DMS53 (cell line): Measurements from ENCODE around the gene PRKAR2B.
A peak's percentile ranks its signal among the peaks of the same experiment; 100 is the strongest.

Experiments
- DNase-seq: peaks from one replicate; lab custom pipeline; 2025; lab: John Stamatoyannopoulos, UW

PRKAR2B gene

DNA sequence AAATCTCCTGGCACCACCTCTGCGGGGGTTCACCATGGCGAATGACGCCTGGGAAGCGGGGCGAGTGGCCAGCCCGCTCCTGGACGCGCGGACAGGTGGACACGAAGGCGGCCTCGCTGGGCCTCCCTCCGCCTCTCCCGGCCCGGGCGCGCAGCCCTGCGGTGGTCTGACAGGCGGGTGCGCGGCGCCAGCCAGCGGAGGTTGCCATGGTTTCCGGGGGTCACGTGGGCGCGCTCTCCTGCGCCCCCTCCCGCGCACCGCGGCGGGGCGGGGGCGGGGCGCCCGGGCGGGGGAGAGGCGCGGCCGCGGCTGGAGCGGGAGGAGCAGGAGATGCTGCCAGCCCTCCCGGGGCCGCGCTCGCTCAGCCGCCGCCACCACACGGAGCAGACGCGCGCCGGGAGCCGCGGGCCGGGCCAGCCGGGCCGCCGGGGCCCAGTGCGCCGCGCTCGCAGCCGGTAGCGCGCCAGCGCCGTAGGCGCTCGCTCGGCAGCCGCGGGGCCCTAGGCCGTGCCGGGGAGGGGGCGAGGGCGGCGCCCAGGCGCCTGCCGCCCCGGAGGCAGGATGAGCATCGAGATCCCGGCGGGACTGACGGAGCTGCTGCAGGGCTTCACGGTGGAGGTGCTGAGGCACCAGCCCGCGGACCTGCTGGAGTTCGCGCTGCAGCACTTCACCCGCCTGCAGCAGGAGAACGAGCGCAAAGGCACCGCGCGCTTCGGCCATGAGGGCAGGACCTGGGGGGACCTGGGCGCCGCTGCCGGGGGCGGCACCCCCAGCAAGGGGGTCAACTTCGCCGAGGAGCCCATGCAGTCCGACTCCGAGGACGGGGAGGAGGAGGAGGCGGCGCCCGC lies at the start of gene PRKAR2B:
TSS of gene PRKAR2B (plus strand) at position 359 of the 848 bp plus-strand sequence. CDS start at position 562, 203 bp downstream.
- peak; percentile 95 for DNase-seq

DNA sequence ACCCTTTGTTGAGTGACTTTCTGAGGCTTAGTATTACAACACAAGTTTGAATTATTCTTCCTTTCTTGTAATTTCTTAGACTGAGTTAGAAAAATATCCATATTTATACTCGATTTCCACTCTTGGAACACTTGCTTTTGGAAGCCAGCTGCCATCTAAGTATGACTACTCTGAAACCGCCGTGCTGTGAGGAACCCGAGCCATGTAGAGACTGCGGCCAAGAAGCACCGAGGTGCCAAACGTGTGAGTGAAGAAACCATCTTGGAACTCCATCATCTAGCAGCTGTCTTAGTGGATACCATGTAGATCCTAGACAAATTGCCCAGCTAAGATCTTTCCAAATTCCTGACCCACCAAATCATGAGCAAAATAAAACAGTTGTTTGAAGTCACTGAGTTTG lies 49.7 kb upstream of the PRKAR2B start:
- DNase-seq = no peak

- no peak for DNase-seq
Observed at GRCh38 chr7:106997487-106998271, 46.8 kb upstream of the PRKAR2B start.

GRCh38 chr7:106999023-106999422 lies 45.5 kb upstream of the PRKAR2B start:
- no peak for DNase-seq

DNA sequence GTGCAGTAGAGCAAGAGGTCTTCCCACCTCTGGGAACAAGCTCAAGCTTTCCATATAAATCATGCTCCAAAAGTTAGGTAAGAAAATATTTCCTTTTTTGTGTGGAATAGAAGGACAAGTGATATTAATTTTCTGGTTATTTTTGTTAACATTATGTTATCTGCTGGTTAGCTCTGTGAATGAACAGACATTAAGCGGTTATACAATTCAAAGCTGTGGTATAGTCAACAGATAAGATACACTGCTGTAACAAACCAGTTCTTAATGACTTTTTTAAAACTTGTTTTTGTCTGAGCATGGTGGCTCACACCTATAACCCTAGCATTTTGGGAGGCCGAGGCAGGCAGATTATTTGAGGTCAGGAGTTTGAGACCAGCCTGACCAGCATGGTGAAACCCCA lies 43.0 kb upstream of the PRKAR2B start:
- DNase-seq = no peak

GRCh38 chr7:107002126-107002525 lies 42.4 kb upstream of the PRKAR2B start:
- DNase-seq = no peak

DNA sequence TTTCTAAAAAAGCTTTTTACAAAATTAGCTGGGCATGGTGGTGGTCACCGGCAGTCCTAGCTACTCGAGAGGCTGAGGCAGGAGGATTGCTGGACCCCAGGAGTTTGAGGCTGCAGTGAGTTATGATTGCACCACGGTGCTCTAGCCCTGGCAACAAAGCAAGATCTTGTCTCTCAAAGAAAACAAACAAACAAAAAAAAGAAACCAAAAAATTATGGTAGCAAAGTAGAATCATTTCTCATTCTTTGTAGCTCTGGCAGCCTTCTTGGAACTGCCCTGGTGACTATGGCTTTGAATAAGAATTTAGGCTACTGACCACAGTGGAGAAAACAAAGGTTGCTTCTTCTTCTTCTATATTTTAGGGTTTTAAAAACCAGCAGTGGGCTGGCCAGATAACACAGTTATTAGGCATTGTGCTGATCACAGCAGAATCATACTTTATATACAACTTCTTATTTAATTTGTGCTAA lies 41.9 kb upstream of the PRKAR2B start:
- DNase-seq = no peak

DNA sequence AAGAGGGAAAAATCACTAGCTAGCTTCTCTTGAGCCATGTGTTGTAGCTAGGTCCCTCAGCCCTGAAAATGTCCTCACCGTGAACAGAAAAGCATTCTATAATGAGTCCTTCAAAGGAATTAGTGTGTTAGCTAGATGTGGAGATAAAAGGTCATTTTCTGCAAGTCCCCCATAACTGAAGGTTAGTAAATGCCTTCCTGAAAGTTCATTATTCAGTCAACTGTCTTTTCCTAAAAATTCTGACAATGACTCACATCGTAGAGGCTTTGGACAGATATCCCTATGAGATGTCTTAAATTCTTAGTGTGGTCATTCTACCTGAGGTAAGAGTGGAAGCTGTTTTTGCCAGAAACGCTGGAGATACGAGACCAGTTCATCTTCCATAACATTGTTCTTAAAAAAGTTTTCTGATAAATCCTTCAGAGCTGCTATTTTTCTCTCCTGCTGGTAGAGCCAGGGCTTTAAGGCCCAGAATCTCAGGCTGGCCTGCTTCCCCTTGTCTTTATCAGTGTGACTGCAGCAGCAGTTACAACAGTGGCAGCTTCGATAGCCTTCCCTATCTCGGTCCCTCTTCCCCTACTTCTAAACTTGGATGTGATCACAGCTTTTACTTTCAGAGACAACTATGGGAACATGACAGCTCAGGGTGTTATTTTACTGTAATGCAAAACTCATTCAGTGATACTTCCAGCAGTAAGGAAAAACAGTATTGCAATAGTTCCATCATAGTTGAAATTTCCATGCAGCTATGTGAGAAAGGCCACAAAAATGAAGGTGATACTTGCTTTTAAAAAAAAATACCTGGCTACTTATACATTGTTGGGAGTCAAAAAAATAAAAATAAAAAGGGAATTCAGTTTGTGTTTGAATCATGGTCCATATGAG lies 37.3 kb upstream of the PRKAR2B start:
- no peak for DNase-seq

DNA sequence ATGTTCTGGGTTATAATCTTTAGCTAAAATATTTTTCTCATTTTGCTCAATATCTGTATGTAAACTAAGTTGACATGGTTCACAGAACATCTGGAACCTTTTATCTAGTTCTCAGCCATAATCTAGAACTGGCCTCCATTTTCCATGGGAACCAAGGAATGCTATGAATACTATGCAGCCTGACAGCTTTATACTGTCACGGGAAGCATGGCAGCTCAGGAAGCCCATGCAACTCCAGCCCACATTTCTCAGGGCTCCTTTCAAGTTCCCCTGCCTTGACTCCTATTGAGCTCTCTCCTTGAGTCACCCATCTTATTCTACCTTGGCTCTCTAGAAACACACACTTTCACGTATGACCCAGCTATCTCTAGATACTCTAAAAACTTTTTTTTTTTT lies 36.6 kb upstream of the PRKAR2B start:
- DNase-seq = no peak

- no peak for DNase-seq
Observed at GRCh38 chr7:107009846-107010203, 34.7 kb upstream of the PRKAR2B start.

DNA sequence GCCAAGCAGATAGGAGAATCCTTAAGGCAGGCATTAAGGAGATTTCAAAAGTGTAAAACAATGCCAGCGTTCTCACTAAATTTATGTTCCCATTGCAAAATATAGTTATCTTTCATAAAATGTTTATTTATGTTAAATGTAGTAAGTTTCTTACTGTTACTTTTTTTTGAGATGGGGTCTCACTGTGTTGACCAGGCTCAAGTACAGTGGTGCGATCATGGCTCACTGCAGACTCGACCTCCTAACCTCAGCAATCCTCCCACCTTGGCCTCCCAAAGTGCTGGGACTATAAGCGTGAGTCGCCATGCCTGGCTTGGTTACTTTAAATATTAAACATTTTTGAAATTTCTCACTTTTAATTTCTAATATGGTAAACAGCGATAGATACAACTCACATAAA lies 31.8 kb upstream of the PRKAR2B start:
- DNase-seq = no peak

DNA sequence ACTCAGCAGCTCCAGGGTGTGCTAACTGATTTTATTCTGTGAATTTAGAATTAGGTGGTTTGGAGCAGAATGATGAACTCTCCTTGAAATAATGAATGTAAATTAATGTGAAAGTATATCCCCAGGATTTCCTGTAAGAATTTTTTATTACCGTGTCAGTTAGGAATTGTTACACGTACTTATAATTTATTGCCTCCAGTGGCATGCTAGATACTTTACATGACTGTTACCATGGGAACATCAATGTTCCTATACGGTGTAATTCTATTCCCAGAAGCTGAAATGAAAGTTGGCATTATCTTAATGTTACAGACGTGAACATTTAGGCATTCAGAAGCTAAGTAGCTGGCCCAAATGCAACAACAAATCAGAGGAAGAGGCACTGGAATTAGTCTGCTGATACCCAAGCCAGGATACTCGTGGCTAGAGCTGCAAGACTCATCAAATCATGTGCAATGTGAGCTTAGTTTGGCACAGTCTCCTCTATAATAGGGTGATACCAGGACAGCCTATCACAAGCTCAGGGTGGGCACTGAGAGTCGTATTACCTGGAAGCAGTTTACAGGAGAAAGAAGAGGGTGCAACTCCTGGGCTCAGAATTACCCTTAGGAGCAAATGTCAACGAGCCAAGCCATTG lies 30.0 kb upstream of the PRKAR2B start:
- DNase-seq = no peak

- no peak for DNase-seq
Observed at GRCh38 chr7:107016312-107016711, 28.2 kb upstream of the PRKAR2B start.

- DNase-seq = no peak
Observed at GRCh38 chr7:107017965-107018719, 26.4 kb upstream of the PRKAR2B start.

- no peak for DNase-seq
Observed at GRCh38 chr7:107020400-107020799, 24.1 kb upstream of the PRKAR2B start.

DNA sequence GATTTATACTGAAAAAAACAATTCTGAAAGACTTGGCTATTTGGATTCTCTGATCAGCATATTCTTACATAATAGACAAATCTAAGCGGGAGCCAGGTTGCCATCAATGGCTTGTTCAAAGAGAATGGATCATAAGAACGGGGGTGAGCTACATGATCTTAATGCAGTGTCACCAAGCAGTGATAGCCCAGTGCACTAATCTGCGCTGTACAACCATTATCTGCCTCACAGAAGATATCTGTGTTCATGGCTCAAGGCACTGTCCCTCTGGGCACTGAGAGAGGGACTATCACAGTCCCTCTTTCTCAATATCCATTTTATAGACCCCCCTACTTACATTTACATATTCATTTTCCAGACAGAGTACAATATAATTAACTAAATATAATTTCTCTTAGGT lies 22.9 kb upstream of the PRKAR2B start:
- DNase-seq = no peak

GRCh38 chr7:107023522-107024151 lies 20.9 kb upstream of the PRKAR2B start:
- DNase-seq = no peak

DNA sequence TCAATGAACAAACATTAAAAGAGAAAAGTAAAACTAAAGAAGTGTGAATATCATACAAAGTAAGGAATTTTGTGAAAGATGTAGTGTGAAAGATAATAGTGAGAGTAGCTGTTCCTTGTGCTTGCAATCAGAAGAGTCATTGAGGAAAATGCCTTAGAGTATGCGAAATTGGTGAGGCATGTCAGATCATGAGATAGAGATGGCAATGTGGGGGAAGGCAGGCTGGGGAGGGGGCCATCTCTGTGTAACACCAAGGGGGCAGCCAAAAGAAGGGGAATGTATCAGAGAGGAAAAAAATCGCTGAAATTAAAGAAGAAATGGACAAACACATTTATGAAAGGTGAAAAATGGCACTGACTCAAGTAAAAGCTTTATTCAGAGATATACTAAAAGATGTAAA lies 19.6 kb upstream of the PRKAR2B start:
- no peak for DNase-seq

DNA sequence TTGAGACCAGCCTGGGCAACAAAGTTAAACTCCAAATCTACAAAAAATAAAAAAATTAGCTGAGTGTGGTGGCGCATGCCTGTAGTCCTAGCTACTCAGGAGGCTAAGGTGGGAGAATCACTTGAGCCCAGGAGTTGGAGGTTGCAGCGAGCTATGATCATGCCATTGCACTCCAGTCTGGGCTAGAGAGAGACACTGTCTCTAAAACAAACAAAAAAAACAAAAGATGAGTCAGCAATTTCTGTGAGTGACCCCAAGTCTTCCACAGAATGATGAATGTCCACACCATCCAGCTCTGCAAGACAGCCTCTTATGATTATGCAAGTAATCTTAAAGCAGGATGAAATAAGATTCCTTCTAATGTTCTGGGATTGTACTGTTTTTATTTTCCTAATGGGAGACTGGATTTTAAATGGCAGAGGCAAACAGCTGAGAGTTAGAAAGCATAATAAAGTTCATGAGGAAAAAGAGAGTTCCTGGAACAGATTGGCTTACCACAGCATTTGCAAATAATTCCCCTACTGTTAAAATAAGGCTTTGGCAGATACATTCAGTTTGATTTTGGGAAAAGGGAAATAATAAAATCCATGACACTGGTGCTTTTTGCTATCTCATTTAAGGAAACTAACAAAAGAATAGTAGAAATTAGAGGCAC lies 18.9 kb upstream of the PRKAR2B start:
- DNase-seq = peak; percentile 15

- DNase-seq = no peak
Observed at GRCh38 chr7:107026166-107026565, 18.3 kb upstream of the PRKAR2B start.
